Occipital lobe (tissue), 2 donors: ENCODE results near the gene TBX1. TPM values are rescaled to one million over a fixed set of nuclear protein-coding genes. Genes with fewer than 3 reads are reported as not detected.

Experiments
- DNase-seq: peaks from one replicate; lab custom pipeline; 2025; lab: John Stamatoyannopoulos, UW
- total RNA-seq: library from RNA; depleted of rRNA; stranded (reverse); fragments of >200 nt; gene quantifications from one replicate; pipeline ENCODE4 v1.2.3, GENCODE V29; 2014

Gene TBX1
- total RNA-seq, 1 donor from 2014 or later = 0.62 TPM

GRCh38 chr22:19737846-19738663, 22.5 kb upstream of the TBX1 start:
- no peak for DNase-seq

- no peak for DNase-seq
Observed at GRCh38 chr22:19738664-19739447, 21.7 kb upstream of the TBX1 start.

GRCh38 chr22:19739448-19739895, 21.1 kb upstream of the TBX1 start:
- DNase-seq = no peak

GRCh38 chr22:19739911-19740449, 20.6 kb upstream of the TBX1 start:
- no peak for DNase-seq

- DNase-seq = no peak
Observed at GRCh38 chr22:19740586-19740985, 20.0 kb upstream of the TBX1 start.

- no peak for DNase-seq
Observed at GRCh38 chr22:19741053-19741452, 19.5 kb upstream of the TBX1 start.

- no peak for DNase-seq
Observed at GRCh38 chr22:19742160-19743066, 18.2 kb upstream of the TBX1 start.

GRCh38 chr22:19743081-19743480, 17.5 kb upstream of the TBX1 start:
- no peak for DNase-seq

- DNase-seq = no peak
Observed at GRCh38 chr22:19743651-19744050, 16.9 kb upstream of the TBX1 start.

- no peak for DNase-seq
Observed at GRCh38 chr22:19744350-19745006, 16.1 kb upstream of the TBX1 start.

GRCh38 chr22:19745155-19746101, 15.2 kb upstream of the TBX1 start:
- no peak for DNase-seq

GRCh38 chr22:19746726-19747125, 13.9 kb upstream of the TBX1 start:
- no peak for DNase-seq

GRCh38 chr22:19747551-19747950, 13.0 kb upstream of the TBX1 start:
- no peak for DNase-seq

GRCh38 chr22:19748139-19748538, 12.4 kb upstream of the TBX1 start:
- no peak for DNase-seq

GRCh38 chr22:19748991-19749664, 11.4 kb upstream of the TBX1 start:
- no peak for DNase-seq

GRCh38 chr22:19749876-19750275, 10.7 kb upstream of the TBX1 start:
- no peak for DNase-seq

- DNase-seq = no peak
Observed at GRCh38 chr22:19750507-19751490, 9.8 kb upstream of the TBX1 start.
